Mammary epithelial cell (primary cell): ENCODE measurements around the gene IL1R2.

Experiments
- CTCF ChIP-seq, 2 donors: IDR thresholded peaks in 1 of 2; conservative IDR thresholded peaks in 1 of 2; 2 replicates each; pipeline ENCODE4 v1.5.1; 2011 to 2012; ENCODE audit warnings: inconsistent platforms in 2 of 2, low read length in 2 of 2, mild to moderate bottlenecking in 2 of 2, control low read depth in 1 of 2, low read depth in 1 of 2; ENCODE audit not compliant: insufficient read depth in 1 of 2; ENCODE audit errors: extremely low read depth in 1 of 2
- EZH2 ChIP-seq: IDR thresholded peaks from 2 replicates; pipeline ENCODE4 v1.6.1; 2012; ENCODE audit warnings: low read length, inconsistent platforms, borderline replicate concordance

- TF ChIP-seq CTCF (conservative IDR thresholded peaks at IDR 0.05 in 1 of 2, IDR thresholded peaks at IDR 0.05 in 1 of 2; ENCODE audit: extremely low read depth in 1 of 2, insufficient read depth in 1 of 2, low read depth in 1 of 2, low read length in 2 of 2) (no peak), EZH2 (no peak)
These were observed 53.9 kb downstream of the IL1R2 start for GRCh38 chr2:102045697-102046096.
